ENCODE data around the gene FAM168A.

Gene FAM168A

GRCh38 chr11:73360743-73361369, 237.1 kb downstream of the FAM168A start:
- no peak overlapping the region for H3K4me3 ChIP-seq (replicated peaks; ENCODE audit: low read depth, low read length)
- TF ChIP-seq, protein P1, sequence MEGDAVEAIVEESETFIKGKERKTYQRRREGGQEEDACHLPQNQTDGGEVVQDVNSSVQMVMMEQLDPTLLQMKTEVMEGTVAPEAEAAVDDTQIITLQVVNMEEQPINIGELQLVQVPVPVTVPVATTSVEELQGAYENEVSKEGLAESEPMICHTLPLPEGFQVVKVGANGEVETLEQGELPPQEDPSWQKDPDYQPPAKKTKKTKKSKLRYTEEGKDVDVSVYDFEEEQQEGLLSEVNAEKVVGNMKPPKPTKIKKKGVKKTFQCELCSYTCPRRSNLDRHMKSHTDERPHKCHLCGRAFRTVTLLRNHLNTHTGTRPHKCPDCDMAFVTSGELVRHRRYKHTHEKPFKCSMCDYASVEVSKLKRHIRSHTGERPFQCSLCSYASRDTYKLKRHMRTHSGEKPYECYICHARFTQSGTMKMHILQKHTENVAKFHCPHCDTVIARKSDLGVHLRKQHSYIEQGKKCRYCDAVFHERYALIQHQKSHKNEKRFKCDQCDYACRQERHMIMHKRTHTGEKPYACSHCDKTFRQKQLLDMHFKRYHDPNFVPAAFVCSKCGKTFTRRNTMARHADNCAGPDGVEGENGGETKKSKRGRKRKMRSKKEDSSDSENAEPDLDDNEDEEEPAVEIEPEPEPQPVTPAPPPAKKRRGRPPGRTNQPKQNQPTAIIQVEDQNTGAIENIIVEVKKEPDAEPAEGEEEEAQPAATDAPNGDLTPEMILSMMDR (IDR thresholded peaks at IDR 0.05; ENCODE audit: low read depth, low read length, missing control alignments), result no peak
- no peak for DNase-seq (ENCODE audit: extremely low read depth, low read depth)

GRCh38 chr11:73359930-73360742, 237.8 kb downstream of the FAM168A start:
- TF ChIP-seq, protein P1 (IDR thresholded peaks at IDR 0.05; ENCODE audit: low read depth, low read length, missing control alignments), result peak; percentile 71
- DNase-seq (ENCODE audit: extremely low read depth, low read depth), result peak; percentile 39
- H3K4me3 ChIP-seq (replicated peaks; ENCODE audit: low read depth, low read length), result no peak overlapping the region

GRCh38 chr11:73359341-73359740, 238.6 kb downstream of the FAM168A start:
- TF ChIP-seq, protein P1 (IDR thresholded peaks at IDR 0.05; ENCODE audit: low read depth, low read length, missing control alignments), result no peak
- DNase-seq (ENCODE audit: extremely low read depth, low read depth), result no peak
- no peak overlapping the region for H3K4me3 ChIP-seq (replicated peaks; ENCODE audit: low read depth, low read length)

DNA sequence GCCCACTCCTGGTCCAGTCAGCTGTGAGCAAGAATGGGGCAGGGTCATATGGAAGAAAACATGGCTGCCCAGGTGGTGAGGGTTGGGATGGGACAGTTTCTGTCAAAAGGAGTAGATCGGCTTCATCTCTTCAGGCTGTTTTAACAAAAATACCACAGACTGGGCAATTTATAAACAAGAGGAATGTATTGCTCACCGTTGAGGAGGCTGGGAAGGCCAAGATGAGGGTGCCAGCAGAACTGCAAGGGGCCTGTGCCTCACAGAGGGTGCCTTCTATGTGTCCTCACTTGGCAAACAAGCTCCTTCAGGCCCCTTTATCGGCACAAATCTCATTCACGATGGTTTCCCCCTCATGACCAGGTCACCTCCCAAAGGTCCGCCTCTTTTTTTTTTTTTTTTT, 239.8 kb downstream of the FAM168A start:
- TF ChIP-seq, protein P1 (IDR thresholded peaks at IDR 0.05; ENCODE audit: low read depth, low read length, missing control alignments), result no peak
- no peak for DNase-seq (ENCODE audit: extremely low read depth, low read depth)
- H3K4me3 ChIP-seq (replicated peaks; ENCODE audit: low read depth, low read length), result no peak overlapping the region

- TF ChIP-seq, protein P1 (IDR thresholded peaks at IDR 0.05; ENCODE audit: low read depth, low read length, missing control alignments), result no peak
- no peak overlapping the region for H3K4me3 ChIP-seq (replicated peaks; ENCODE audit: low read depth, low read length)
- no peak for DNase-seq (ENCODE audit: extremely low read depth, low read depth)
Measured at GRCh38 chr11:73356979-73357860, 240.7 kb downstream of the FAM168A start.

DNA sequence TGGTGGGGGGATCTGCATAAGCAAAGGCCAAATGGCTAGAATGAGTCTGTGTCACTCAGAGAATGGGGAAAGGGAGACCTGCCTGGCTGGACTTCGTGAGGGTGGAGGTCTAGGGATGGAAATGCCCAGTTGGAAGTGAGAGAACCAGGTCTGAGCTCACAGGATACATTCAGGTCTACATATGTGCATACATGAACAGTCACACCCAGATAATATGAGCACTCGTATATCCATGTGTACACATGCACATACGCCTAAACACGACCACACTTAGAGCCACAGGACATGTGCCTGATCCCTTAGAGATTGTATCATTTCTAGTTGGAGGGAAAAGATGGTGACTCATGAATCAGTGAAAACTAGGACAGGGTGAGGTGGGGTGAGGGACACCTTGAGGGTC, 242.8 kb downstream of the FAM168A start:
- DNase-seq (ENCODE audit: extremely low read depth, low read depth), result no peak
- no peak overlapping the region for H3K4me3 ChIP-seq (replicated peaks; ENCODE audit: low read depth, low read length)
- TF ChIP-seq, protein P1 (IDR thresholded peaks at IDR 0.05; ENCODE audit: low read depth, low read length, missing control alignments), result no peak
